Panc1 (cell line): Measurements from ENCODE around the gene AHI1. TPM values are rescaled to one million over a fixed set of nuclear protein-coding genes. Genes with fewer than 3 reads are reported as not detected.

ENCODE experiments used
- ATAC-seq: fragments of 200-7000 bp; cut with Tn5 transposase; 2 replicates; pipeline ENCODE4 v1.9.1; 2020; ENCODE audit warnings: mild to moderate bottlenecking, moderate library complexity
- BruUV-seq: library from RNA; stranded (reverse); fragments of 400-500 nt; replicated peaks from 2 replicates; lab custom pipeline; 2021; lab: Mats Ljungman, UMichigan
- CTCF ChIA-PET: fragments of 300-600 bp; sonication (Branson Sonifier 250); formaldehyde crosslinking; loops from one replicate; lab custom pipeline; 2022; ENCODE audit warnings: antibody characterized with exemption; lab: Charles Lee
- POLR2A ChIA-PET: fragments of 300-600 bp; sonication (Branson Sonifier 250); formaldehyde crosslinking; loops from one replicate; lab custom pipeline; 2022; ENCODE audit warnings: antibody characterized with exemption; lab: Charles Lee
- DNase-seq: peaks from one replicate; pipeline ENCODE4 v3.0.0-alpha.2; 2010; ENCODE audit warnings: low read depth, low spot score
- H3K27ac ChIP-seq: 2 replicates; pipeline ENCODE4 v1.5.1; 2011; ENCODE audit warnings: mild to moderate bottlenecking, low read length, inconsistent platforms
- H3K27me3 ChIP-seq: fragments of 200-500 bp; sonication (Bioruptor generic); 2 replicates; pipeline ENCODE4 v1.6.0; 2014; ENCODE audit warnings: low read length, inconsistent platforms; ENCODE audit not compliant: control insufficient read depth, insufficient read depth
- H3K36me3 ChIP-seq: fragments of 200-500 bp; sonication (Bioruptor generic); 2 replicates; pipeline ENCODE4 v1.5.1; 2014; ENCODE audit warnings: inconsistent platforms, mild to moderate bottlenecking, low read length, moderate library complexity; ENCODE audit not compliant: control insufficient read depth, insufficient read depth
- H3K4me1 ChIP-seq: 2 replicates; pipeline ENCODE4 v1.5.1; 2011; ENCODE audit warnings: inconsistent platforms, mild to moderate bottlenecking, low read length, moderate library complexity; ENCODE audit not compliant: control insufficient read depth, insufficient read depth
- H3K4me3 ChIP-seq, 2 experiments: 2 replicates each; pipeline ENCODE4 v1.5.1; 2011 to 2012; ENCODE audit warnings: low read depth in 2 of 2, low read length in 2 of 2, mild to moderate bottlenecking in 2 of 2, inconsistent platforms in 1 of 2, moderate library complexity in 1 of 2
- H3K9me3 ChIP-seq: fragments of 200-500 bp; sonication (Bioruptor generic); 2 replicates; pipeline ENCODE4 v1.5.1; 2014; ENCODE audit warnings: low read depth, mild to moderate bottlenecking, inconsistent platforms, low read length, moderate library complexity; ENCODE audit not compliant: control insufficient read depth, insufficient read depth
- POLR2AphosphoS5 ChIP-seq: IDR thresholded peaks from 2 replicates; pipeline ENCODE4 v1.6.1; 2012; ENCODE audit warnings: mild to moderate bottlenecking, low read depth, low read length, moderate library complexity
- SIN3A ChIP-seq: IDR thresholded peaks from 2 replicates; pipeline ENCODE4 v1.6.1; 2012; ENCODE audit warnings: low read depth, mild to moderate bottlenecking, low read length, moderate library complexity, borderline replicate concordance; ENCODE audit not compliant: insufficient read depth
- TCF7L2 ChIP-seq: IDR thresholded peaks from 2 replicates; pipeline ENCODE4 v1.6.1; 2011; ENCODE audit warnings: mild to moderate bottlenecking, low read depth, low read length, inconsistent platforms
- in situ Hi-C: cut with HindIII; loops from 2 replicates; pipeline ENCODE4 v1.10.0; 2016; ENCODE audit warnings: low sequenced_read_pairs, low pct_unique_long_range_greater_than_20kb
- intact Hi-C: fragments of 100-400 bp; cut with micrococcal nuclease; formaldehyde crosslinking; loops from one replicate; pipeline ENCODE4 v1.10.0; 2022; ENCODE audit not compliant: unreplicated experiment
- total RNA-seq: library from RNA; stranded (reverse); gene quantifications from one replicate; pipeline ENCODE4 v1.2.1, GENCODE V29; 2021; ENCODE audit not compliant: unreplicated experiment
- TF ChIP-seq, protein P1 (sequence below): fragments of 450-650 bp; IDR thresholded peaks from 2 replicates; pipeline ENCODE4 v1.5.1; 2017; ENCODE audit warnings: mild to moderate bottlenecking
- TF ChIP-seq, protein P2 (sequence below), 2 experiments: IDR thresholded peaks; 2 replicates each; pipeline ENCODE4 v1.6.1; 2011 to 2012; ENCODE audit warnings: low read depth in 2 of 2, control low read depth in 1 of 2, low read length in 1 of 2, mild to moderate bottlenecking in 1 of 2, moderate library complexity in 1 of 2; ENCODE audit not compliant: insufficient read depth in 1 of 2

The AHI1 gene
- total RNA-seq, 1 experiment from 2014 or later: 22.3 TPM

DNA sequence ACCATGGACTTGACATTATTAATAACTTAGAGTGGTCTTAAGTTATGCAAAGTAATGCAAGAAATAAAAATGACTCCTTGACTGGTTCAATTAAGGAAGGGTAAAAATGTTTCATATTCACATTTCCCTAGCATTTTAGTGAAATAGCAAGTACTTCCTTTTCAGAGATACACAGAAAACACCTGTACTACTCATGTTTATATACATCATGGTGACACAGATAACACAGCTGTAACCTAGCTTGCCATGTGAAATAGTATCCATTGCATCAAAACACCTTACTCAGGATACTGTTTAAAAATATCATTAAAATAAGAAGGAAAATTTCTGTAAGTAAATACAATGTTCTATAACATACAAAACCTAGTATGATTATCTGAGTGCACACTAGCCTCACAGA, 102.4 kb downstream of the AHI1 start:
- ChIA-PET POLR2A (no interaction called here), CTCF (no interaction called here)
- DNase-seq (no peak), ATAC-seq (no peak)
- Histone ChIP-seq H3K4me1 (no peaks in the 10 kb centered on the region), H3K36me3 (no peaks in the 10 kb centered on the region), H3K27ac (no peak overlapping the region), H3K4me3 (no peak overlapping the region), H3K27me3 (no peaks in the 10 kb centered on the region), H3K9me3 (no peaks in the 10 kb centered on the region)
- intact Hi-C loops: no loop called here
- TF ChIP-seq TCF7L2 (no peak), SIN3A (no peak), POLR2AphosphoS5 (no peak)
- TF ChIP-seq, protein P1, sequence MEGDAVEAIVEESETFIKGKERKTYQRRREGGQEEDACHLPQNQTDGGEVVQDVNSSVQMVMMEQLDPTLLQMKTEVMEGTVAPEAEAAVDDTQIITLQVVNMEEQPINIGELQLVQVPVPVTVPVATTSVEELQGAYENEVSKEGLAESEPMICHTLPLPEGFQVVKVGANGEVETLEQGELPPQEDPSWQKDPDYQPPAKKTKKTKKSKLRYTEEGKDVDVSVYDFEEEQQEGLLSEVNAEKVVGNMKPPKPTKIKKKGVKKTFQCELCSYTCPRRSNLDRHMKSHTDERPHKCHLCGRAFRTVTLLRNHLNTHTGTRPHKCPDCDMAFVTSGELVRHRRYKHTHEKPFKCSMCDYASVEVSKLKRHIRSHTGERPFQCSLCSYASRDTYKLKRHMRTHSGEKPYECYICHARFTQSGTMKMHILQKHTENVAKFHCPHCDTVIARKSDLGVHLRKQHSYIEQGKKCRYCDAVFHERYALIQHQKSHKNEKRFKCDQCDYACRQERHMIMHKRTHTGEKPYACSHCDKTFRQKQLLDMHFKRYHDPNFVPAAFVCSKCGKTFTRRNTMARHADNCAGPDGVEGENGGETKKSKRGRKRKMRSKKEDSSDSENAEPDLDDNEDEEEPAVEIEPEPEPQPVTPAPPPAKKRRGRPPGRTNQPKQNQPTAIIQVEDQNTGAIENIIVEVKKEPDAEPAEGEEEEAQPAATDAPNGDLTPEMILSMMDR: no peak
- TF ChIP-seq, protein P2, sequence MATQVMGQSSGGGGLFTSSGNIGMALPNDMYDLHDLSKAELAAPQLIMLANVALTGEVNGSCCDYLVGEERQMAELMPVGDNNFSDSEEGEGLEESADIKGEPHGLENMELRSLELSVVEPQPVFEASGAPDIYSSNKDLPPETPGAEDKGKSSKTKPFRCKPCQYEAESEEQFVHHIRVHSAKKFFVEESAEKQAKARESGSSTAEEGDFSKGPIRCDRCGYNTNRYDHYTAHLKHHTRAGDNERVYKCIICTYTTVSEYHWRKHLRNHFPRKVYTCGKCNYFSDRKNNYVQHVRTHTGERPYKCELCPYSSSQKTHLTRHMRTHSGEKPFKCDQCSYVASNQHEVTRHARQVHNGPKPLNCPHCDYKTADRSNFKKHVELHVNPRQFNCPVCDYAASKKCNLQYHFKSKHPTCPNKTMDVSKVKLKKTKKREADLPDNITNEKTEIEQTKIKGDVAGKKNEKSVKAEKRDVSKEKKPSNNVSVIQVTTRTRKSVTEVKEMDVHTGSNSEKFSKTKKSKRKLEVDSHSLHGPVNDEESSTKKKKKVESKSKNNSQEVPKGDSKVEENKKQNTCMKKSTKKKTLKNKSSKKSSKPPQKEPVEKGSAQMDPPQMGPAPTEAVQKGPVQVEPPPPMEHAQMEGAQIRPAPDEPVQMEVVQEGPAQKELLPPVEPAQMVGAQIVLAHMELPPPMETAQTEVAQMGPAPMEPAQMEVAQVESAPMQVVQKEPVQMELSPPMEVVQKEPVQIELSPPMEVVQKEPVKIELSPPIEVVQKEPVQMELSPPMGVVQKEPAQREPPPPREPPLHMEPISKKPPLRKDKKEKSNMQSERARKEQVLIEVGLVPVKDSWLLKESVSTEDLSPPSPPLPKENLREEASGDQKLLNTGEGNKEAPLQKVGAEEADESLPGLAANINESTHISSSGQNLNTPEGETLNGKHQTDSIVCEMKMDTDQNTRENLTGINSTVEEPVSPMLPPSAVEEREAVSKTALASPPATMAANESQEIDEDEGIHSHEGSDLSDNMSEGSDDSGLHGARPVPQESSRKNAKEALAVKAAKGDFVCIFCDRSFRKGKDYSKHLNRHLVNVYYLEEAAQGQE (IDR thresholded peaks at IDR 0.05; ENCODE audit: insufficient read depth in 1 of 2, low read depth in 2 of 2, low read length in 1 of 2): no peak
- no TSS peak for BruUV-seq
- in situ Hi-C loops: no loop called here

DNA sequence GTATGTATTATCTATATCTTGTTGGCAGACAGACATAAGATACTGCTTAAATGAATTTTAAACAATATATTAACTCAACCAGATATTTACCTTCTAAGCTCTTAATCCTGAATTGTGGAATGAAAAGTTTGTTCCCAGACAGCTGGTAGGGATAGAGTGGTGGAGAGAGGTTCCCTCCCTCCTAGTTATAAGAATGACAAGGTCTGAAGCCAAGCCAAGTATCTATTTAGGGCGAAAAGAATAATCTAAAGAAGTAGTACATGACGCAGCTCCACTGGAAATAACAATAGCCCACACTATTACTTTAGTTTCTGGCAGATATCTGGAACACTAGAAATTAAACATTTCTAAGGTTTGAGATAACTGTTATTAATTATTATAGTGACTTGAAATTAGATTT, 104.3 kb downstream of the AHI1 start:
- TF ChIP-seq POLR2AphosphoS5 (no peak), SIN3A (no peak), TCF7L2 (no peak)
- TF ChIP-seq, protein P1: no peak
- TF ChIP-seq, protein P2 (IDR thresholded peaks at IDR 0.05; ENCODE audit: insufficient read depth in 1 of 2, low read depth in 2 of 2, low read length in 1 of 2): no peak
- no peak for DNase-seq
- ATAC-seq: no peak
- ChIA-PET POLR2A (no interaction called here), CTCF (no interaction called here)
- Histone ChIP-seq H3K27me3 (no peaks in the 10 kb centered on the region), H3K27ac (no peak overlapping the region), H3K36me3 (no peaks in the 10 kb centered on the region), H3K4me1 (no peaks in the 10 kb centered on the region), H3K9me3 (no peaks in the 10 kb centered on the region), H3K4me3 (no peak overlapping the region)
- no TSS peak for BruUV-seq
- in situ Hi-C loops (no loop called here), intact Hi-C loops (no loop called here)
